ENCODE measurements around the gene PPP1R37.

Gene PPP1R37

DNA sequence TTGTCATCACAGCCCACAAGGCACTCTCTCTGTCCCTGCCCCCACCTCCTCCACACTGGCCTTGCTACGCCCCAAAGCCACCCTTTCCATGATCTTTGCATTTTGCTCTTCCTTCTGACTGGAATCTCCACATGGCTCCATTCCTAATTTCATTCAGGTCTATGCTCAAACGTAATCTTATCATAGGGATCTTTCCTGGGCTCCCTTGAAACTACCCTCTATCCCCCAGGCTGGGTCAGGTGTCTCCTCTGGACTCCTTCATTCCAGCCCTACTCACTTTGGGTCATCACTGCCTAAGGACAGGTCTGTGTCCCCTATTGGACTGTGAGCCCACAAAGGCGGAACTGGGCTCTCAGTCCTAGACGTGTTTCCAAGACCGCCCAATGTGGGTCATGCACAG is 10.8 kb upstream of the PPP1R37 start:
- TF ChIP-seq, protein P1, sequence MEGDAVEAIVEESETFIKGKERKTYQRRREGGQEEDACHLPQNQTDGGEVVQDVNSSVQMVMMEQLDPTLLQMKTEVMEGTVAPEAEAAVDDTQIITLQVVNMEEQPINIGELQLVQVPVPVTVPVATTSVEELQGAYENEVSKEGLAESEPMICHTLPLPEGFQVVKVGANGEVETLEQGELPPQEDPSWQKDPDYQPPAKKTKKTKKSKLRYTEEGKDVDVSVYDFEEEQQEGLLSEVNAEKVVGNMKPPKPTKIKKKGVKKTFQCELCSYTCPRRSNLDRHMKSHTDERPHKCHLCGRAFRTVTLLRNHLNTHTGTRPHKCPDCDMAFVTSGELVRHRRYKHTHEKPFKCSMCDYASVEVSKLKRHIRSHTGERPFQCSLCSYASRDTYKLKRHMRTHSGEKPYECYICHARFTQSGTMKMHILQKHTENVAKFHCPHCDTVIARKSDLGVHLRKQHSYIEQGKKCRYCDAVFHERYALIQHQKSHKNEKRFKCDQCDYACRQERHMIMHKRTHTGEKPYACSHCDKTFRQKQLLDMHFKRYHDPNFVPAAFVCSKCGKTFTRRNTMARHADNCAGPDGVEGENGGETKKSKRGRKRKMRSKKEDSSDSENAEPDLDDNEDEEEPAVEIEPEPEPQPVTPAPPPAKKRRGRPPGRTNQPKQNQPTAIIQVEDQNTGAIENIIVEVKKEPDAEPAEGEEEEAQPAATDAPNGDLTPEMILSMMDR (IDR thresholded peaks at IDR 0.05; ENCODE audit: extremely low read depth, insufficient read depth, missing control alignments) = no peak
- DNase-seq (ENCODE audit: low spot score) = no peak
- in situ Hi-C loops (cut with MboI; ENCODE audit: low pct_unique_long_range_greater_than_20kb, low sequenced_read_pairs, unreplicated experiment) = no loop called here

DNA sequence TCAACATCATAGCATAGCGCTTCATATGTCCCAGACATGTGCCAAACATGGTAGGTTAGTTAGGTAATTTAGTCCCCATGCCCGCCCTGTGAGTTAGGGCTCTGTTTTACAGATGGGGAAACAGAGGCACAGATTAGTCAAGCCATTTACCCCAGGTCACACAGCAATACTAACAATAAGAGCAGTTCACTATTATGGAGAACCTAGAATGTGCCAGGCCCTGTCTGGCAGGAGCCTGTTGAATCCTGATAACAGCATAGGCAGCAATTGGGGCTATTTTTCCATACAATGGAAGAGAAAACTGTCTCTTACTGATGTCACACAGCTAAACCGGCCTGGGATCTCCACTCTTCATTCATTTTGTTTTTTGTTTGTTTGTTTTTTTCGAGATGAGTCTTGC is 6.5 kb upstream of the PPP1R37 start:
- in situ Hi-C loops (cut with MboI; ENCODE audit: low pct_unique_long_range_greater_than_20kb, low sequenced_read_pairs, unreplicated experiment) = no loop called here
- TF ChIP-seq, protein P1 (IDR thresholded peaks at IDR 0.05; ENCODE audit: extremely low read depth, insufficient read depth, missing control alignments) = no peak

DNA sequence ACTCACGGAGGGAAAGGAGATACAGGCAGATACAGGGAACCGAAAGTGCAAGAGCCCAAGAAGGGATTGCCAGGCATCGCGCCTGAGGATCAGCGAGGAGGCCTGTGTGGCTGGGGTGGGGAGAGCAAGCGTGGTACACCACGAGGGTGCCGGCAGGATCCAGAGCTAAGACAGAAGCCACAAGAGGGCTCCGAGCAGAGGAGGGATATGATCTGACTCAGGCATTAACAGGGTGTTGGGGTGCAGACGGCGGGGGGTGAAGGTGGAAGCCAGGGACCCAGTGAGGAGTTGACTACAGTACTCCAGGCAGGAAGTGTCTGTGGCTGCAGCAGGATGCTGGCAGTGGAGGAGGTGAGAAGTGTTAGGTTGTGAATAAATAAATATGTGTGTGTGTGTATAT is 5.4 kb upstream of the PPP1R37 start:
- no peak for DNase-seq (ENCODE audit: low spot score)
- in situ Hi-C loops (cut with MboI; ENCODE audit: low pct_unique_long_range_greater_than_20kb, low sequenced_read_pairs, unreplicated experiment) = no loop called here
- TF ChIP-seq, protein P1 (IDR thresholded peaks at IDR 0.05; ENCODE audit: extremely low read depth, insufficient read depth, missing control alignments) = no peak

More for the DNA sequence above, 6.5 kb upstream of the PPP1R37 start:
- no peak for DNase-seq (ENCODE audit: low spot score)

DNA sequence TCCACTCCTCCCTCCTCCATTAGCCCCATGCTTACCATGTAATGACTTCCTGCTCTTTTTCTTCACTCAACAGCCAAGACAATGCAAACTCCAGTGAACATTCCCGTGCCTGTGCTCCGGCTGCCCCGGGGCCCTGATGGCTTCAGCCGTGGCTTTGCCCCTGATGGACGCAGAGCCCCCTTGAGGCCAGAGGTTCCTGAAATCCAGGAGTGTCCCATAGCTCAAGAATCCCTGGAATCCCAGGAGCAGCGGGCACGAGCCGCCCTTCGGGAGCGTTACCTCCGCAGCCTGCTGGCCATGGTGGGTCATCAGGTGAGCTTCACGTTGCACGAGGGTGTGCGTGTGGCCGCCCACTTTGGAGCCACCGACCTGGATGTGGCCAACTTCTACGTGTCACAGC is 2.9 kb upstream of the PPP1R37 start:
- in situ Hi-C loops (cut with MboI; ENCODE audit: low pct_unique_long_range_greater_than_20kb, low sequenced_read_pairs, unreplicated experiment) = no loop called here
- TF ChIP-seq, protein P1 (IDR thresholded peaks at IDR 0.05; ENCODE audit: extremely low read depth, insufficient read depth, missing control alignments) = no peak
- no peak for DNase-seq (ENCODE audit: low spot score)

DNA sequence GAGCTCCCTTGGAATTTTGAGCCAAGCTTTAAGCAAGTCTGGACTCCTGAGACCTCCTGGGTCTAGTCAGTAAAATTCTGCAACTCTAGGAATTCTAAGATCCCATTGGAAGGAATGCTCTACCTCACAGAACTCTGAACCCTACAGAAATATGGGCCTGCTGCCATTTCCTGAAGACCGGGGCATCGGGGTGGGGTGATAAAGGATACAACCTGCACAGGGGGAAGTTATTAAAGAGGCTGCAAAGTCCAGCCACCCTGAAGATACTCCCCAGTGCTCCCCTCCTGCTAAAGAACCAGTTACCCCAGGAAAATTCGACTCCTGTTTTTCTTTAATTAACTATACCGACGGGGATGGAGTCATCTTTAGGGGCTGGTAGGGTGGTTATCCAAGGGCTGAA is 2.4 kb upstream of the PPP1R37 start:
- TF ChIP-seq, protein P1 (IDR thresholded peaks at IDR 0.05; ENCODE audit: extremely low read depth, insufficient read depth, missing control alignments) = no peak
- no peak for DNase-seq (ENCODE audit: low spot score)
- in situ Hi-C loops (cut with MboI; ENCODE audit: low pct_unique_long_range_greater_than_20kb, low sequenced_read_pairs, unreplicated experiment) = no loop called here

DNA sequence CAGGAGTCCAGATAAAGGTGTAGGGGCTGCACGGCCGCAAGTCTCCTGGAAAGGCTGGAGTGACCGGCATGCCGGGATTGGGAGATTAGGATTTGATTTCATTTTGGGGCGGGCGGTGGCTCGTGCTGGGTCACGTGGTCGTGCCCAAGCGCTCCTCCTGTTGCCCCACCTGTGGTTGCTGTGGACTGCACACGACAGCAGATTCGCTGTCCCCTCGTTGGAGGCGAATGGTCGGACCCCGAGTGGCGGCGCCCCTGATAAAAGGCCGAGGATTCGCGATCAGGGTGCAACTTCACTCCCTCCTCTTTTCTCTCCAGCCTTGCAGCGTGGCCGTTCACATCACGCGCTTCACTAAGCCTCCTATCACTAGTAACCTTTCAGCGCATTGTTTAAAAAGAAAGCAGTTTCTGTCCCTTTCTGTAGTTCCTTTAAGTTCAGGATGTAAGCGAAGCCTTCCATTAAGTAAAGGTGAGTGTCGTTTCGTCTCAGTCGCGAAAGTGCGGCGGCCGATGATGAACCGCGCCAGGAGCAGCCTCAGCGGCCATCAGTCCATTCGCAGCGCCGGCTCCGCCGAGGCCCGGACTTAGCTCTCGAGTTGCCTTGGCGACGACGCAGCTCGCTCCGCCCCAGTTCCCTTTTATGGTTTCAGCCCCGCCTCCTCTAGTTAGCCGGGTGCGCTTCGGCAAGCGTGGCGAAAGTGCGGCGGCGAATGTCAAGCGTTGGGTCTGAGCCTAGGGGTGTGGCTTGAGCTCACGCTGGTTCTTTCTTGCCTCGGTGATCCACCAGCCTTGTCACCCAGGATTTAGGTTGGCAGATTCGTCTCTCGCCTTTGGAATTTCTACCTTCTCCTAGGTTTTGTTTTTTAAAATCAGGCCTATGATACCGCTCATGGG is 1.7 kb upstream of the PPP1R37 start:
- TF ChIP-seq, protein P1 (IDR thresholded peaks at IDR 0.05; ENCODE audit: extremely low read depth, insufficient read depth, missing control alignments) = no peak
- in situ Hi-C loops (cut with MboI; ENCODE audit: low pct_unique_long_range_greater_than_20kb, low sequenced_read_pairs, unreplicated experiment) = no loop called here
- peak; percentile 89 for DNase-seq (ENCODE audit: low spot score)

Data from GM13977 (cell line).